HCT116 (cell line): Measurements from ENCODE around the gene IL37. TPM values are rescaled to one million over a fixed set of nuclear protein-coding genes. Genes with fewer than 3 reads are reported as not detected.

Source experiments
- ATAC-seq: fragments of 200-7000 bp; cut with Tn5 transposase; 2 replicates; pipeline ENCODE4 v1.9.1; 2020; ENCODE audit warnings: mild to moderate bottlenecking, moderate library complexity
- BruUV-seq: library from RNA; stranded (reverse); fragments of 400-500 nt; replicated peaks from 2 replicates; lab custom pipeline; 2021; lab: Mats Ljungman, UMichigan
- CTCF ChIA-PET: fragments of 300-600 bp; sonication (Branson Sonifier 250); formaldehyde crosslinking; loops from one replicate; lab custom pipeline; 2021; ENCODE audit warnings: antibody characterized with exemption; lab: Charles Lee
- POLR2A ChIA-PET: fragments of 300-600, 350-600 bp; sonication (Branson Sonifier 250); formaldehyde crosslinking; loops from one replicate; lab custom pipeline; 2021; ENCODE audit warnings: antibody characterized with exemption; lab: Charles Lee
- RAD21 ChIA-PET, 2 experiments: fragments of 300-600 bp; sonication (Branson Sonifier 250); formaldehyde crosslinking; loops; one replicate each; lab custom pipeline; 2023; ENCODE audit warnings: low total read pairs in 2 of 2; ENCODE audit not compliant: uncharacterized antibody in 2 of 2, unreplicated experiment in 2 of 2, low non-redundant PET in 1 of 2; lab: Charles Lee
- DNase-seq: peaks from one replicate; pipeline ENCODE4 v3.0.0-alpha.2; 2010; ENCODE audit warnings: low read depth, low spot score
- H2AFZ ChIP-seq: fragments of 200-600 bp; shearing (Covaris generic), sonication (generic); 2 replicates; pipeline ENCODE4 v1.6.1; 2017; ENCODE audit warnings: low read depth, mixed run types, mixed read lengths, antibody characterized with exemption, low read length; ENCODE audit not compliant: poor library complexity, severe bottlenecking
- H3K27ac ChIP-seq: 2 replicates; pipeline ENCODE4 v1.5.1; 2012; ENCODE audit warnings: low read depth, low read length
- H3K27me3 ChIP-seq: fragments of 200-600 bp; sonication (generic); 2 replicates; pipeline ENCODE4 v1.6.1; 2016; ENCODE audit warnings: mixed run types, low read length, mixed read lengths; ENCODE audit not compliant: insufficient read depth
- H3K36me3 ChIP-seq, 2 experiments: fragments of 200-500 bp in 1 of 2; fragments of 200-600 bp in 1 of 2; sonication (Bioruptor generic) in 1 of 2; sonication (generic) in 1 of 2; 2 replicates each; pipeline versions ENCODE4 v1.5.1 to v1.6.1; 2014 to 2016; ENCODE audit warnings: low read length in 2 of 2, inconsistent platforms in 1 of 2, mixed read lengths in 1 of 2, mixed run types in 1 of 2; ENCODE audit not compliant: insufficient read depth in 2 of 2, control insufficient read depth in 1 of 2
- H3K4me1 ChIP-seq, 2 experiments: fragments of 200-600 bp in 1 of 2; sonication (generic) in 1 of 2; 2 replicates each; pipeline versions ENCODE4 v1.5.1 to v1.6.1; 2012 to 2017; ENCODE audit warnings: low read length in 2 of 2, inconsistent platforms in 1 of 2, mild to moderate bottlenecking in 1 of 2, mixed read lengths in 1 of 2, mixed run types in 1 of 2, moderate library complexity in 1 of 2; ENCODE audit not compliant: insufficient read depth in 2 of 2, control insufficient read depth in 1 of 2
- H3K4me2 ChIP-seq: fragments of 200-600 bp; sonication (generic); 2 replicates; pipeline ENCODE4 v1.6.1; 2017; ENCODE audit warnings: mixed run types, low read length, mixed read lengths
- H3K4me3 ChIP-seq, 2 experiments: fragments of 200-600 bp in 1 of 2; sonication (generic) in 1 of 2; replicated peaks in 1 of 2; 2 replicates each; pipeline ENCODE4 v1.5.1; 2011 to 2016; ENCODE audit warnings: low read length in 2 of 2, control low read depth in 1 of 2, low read depth in 1 of 2, mild to moderate bottlenecking in 1 of 2, mixed read lengths in 1 of 2, mixed run types in 1 of 2
- H3K79me2 ChIP-seq: fragments of 200-600 bp; sonication (generic); 2 replicates; pipeline ENCODE4 v1.6.1; 2017; ENCODE audit warnings: mild to moderate bottlenecking, mixed run types, low read length, moderate library complexity, mixed read lengths; ENCODE audit not compliant: insufficient read depth
- H3K9ac ChIP-seq: fragments of 200-600 bp; sonication (generic); 2 replicates; pipeline ENCODE4 v1.6.1; 2016; ENCODE audit warnings: low read length, mixed read lengths
- H3K9me2 ChIP-seq: fragments of 200-600 bp; sonication (generic), shearing (Covaris generic); 2 replicates; pipeline ENCODE4 v1.6.1; 2017; ENCODE audit warnings: mixed run types, mild to moderate bottlenecking, moderate library complexity; ENCODE audit not compliant: insufficient read depth
- H3K9me3 ChIP-seq, 2 experiments: fragments of 200-500 bp in 1 of 2; fragments of 200-600 bp in 1 of 2; sonication (Bioruptor generic) in 1 of 2; sonication (generic) in 1 of 2; 2 replicates each; pipeline ENCODE4 v1.6.1; 2014 to 2017; ENCODE audit warnings: low read length in 2 of 2, mixed read lengths in 2 of 2, inconsistent platforms in 1 of 2, low read depth in 1 of 2, mild to moderate bottlenecking in 1 of 2, mixed run types in 1 of 2, moderate library complexity in 1 of 2; ENCODE audit not compliant: control insufficient read depth in 1 of 2, insufficient read depth in 1 of 2
- H4K20me1 ChIP-seq: fragments of 200-600 bp; sonication (generic), shearing (Covaris generic); 2 replicates; pipeline ENCODE4 v1.6.1; 2017; ENCODE audit warnings: mixed run types, mild to moderate bottlenecking, moderate library complexity; ENCODE audit not compliant: insufficient read depth
- CBX3 ChIP-seq: IDR thresholded peaks from 2 replicates; pipeline ENCODE4 v1.6.1; 2012; ENCODE audit warnings: low read depth
- CTCF ChIP-seq, 3 experiments: fragments of 200-600 bp in 1 of 3; sonication (generic) in 1 of 3; IDR thresholded peaks in 2 of 3; conservative IDR thresholded peaks in 1 of 3; 2 replicates each; pipeline ENCODE4 v1.5.1; 2012 to 2017; ENCODE audit warnings: low read depth in 2 of 3, low read length in 2 of 3, antibody characterized with exemption in 1 of 3, borderline replicate concordance in 1 of 3, control low read depth in 1 of 3, mild to moderate bottlenecking in 1 of 3, mixed read lengths in 1 of 3, mixed run types in 1 of 3, moderate library complexity in 1 of 3; ENCODE audit not compliant: insufficient read depth in 1 of 3
- ELF1 ChIP-seq: IDR thresholded peaks from 2 replicates; pipeline ENCODE4 v1.6.1; 2012; ENCODE audit warnings: low read depth, borderline replicate concordance
- EZH2 ChIP-seq: fragments of 200-600 bp; sonication (generic); IDR thresholded peaks from 2 replicates; pipeline ENCODE4 v1.6.1; 2017; ENCODE audit warnings: antibody characterized with exemption, mixed run types
- EZH2phosphoT487 ChIP-seq: fragments of 200-600 bp; IDR thresholded peaks from 2 replicates; pipeline ENCODE4 v1.6.1; 2018; ENCODE audit warnings: antibody characterized with exemption, borderline replicate concordance
- JUND ChIP-seq: IDR thresholded peaks from 2 replicates; pipeline ENCODE4 v1.6.1; 2012
- MAX ChIP-seq: IDR thresholded peaks from 2 replicates; pipeline ENCODE4 v1.6.1; 2012
- POLR2A ChIP-seq: IDR thresholded peaks from 2 replicates; pipeline ENCODE4 v1.7.0; 2011; ENCODE audit warnings: borderline replicate concordance; ENCODE audit not compliant: insufficient read depth, insufficient read length; ENCODE audit errors: extremely low read depth
- POLR2AphosphoS5 ChIP-seq: IDR thresholded peaks from 2 replicates; pipeline ENCODE4 v1.6.1; 2011; ENCODE audit warnings: mild to moderate bottlenecking, low read depth, low read length, moderate library complexity
- RAD21 ChIP-seq: IDR thresholded peaks from 2 replicates; pipeline ENCODE4 v1.6.1; 2012; ENCODE audit warnings: low read depth, mild to moderate bottlenecking
- REST ChIP-seq: IDR thresholded peaks from 2 replicates; pipeline ENCODE4 v1.6.1; 2012; ENCODE audit warnings: low read depth
- SP1 ChIP-seq: IDR thresholded peaks from 2 replicates; pipeline ENCODE4 v1.6.1; 2012; ENCODE audit warnings: low read depth
- SRF ChIP-seq: IDR thresholded peaks from 2 replicates; pipeline ENCODE4 v1.6.1; 2012; ENCODE audit warnings: low read depth
- TCF7L2 ChIP-seq: IDR thresholded peaks from 2 replicates; pipeline ENCODE4 v1.7.0; 2011; ENCODE audit warnings: borderline replicate concordance, inconsistent platforms; ENCODE audit not compliant: insufficient read depth, insufficient read length; ENCODE audit errors: extremely low read depth
- YY1 ChIP-seq: IDR thresholded peaks from 2 replicates; pipeline ENCODE4 v1.6.1; 2011; ENCODE audit warnings: low read length, low read depth, moderate library complexity, mild to moderate bottlenecking; ENCODE audit not compliant: insufficient replicate concordance; ENCODE audit errors: extremely low read depth
- ZBTB33 ChIP-seq: IDR thresholded peaks from 2 replicates; pipeline ENCODE4 v1.6.1; 2011; ENCODE audit warnings: mild to moderate bottlenecking, low read length, moderate library complexity; ENCODE audit not compliant: insufficient replicate concordance; ENCODE audit errors: extremely low read depth
- ZFX ChIP-seq: fragments of 450-650 bp; IDR thresholded peaks from 2 replicates; pipeline ENCODE4 v1.6.1; 2017
- ZNF274 ChIP-seq: fragments of 200-500 bp; sonication (Bioruptor generic); IDR thresholded peaks from 2 replicates; pipeline ENCODE4 v1.6.1; 2014; ENCODE audit warnings: mild to moderate bottlenecking, low read depth, low read length, inconsistent platforms
- intact Hi-C: fragments of 100-400 bp; cut with micrococcal nuclease; formaldehyde crosslinking; loops from 2 replicates; pipeline ENCODE4 v1.10.0; 2022
- total RNA-seq: library from RNA; stranded (reverse); gene quantifications from one replicate; pipeline ENCODE4 v1.2.1, GENCODE V29; 2021; ENCODE audit not compliant: unreplicated experiment

The IL37 gene
- total RNA-seq, 1 experiment from 2014 or later: not detected

- no peak overlapping the region for H3K27ac ChIP-seq
- no TSS peak for BruUV-seq
- H3K4me3 ChIP-seq: no peak overlapping the region
- TF ChIP-seq ZNF274 (no peak), EZH2phosphoT487 (no peak), ZFX (no peak), CBX3 (no peak), CTCF (IDR thresholded peaks at IDR 0.05 in 2 of 3, conservative IDR thresholded peaks at IDR 0.05 in 1 of 3; ENCODE audit: borderline replicate concordance in 1 of 3, insufficient read depth in 1 of 3, low read depth in 2 of 3, low read length in 2 of 3) (no peak), POLR2AphosphoS5 (no peak), RAD21 (no peak), POLR2A (no peak), EZH2 (no peak), SRF (no peak), MAX (no peak), JUND (no peak), ZBTB33 (no peak), ELF1 (no peak), REST (no peak), SP1 (no peak), TCF7L2 (no peak), YY1 (no peak)
- POLR2A ChIA-PET: no interaction called here
- H3K9ac ChIP-seq: no peak overlapping the region
- ATAC-seq (no peak), DNase-seq (no peak)
- H3K36me3 ChIP-seq: no peaks in the 10 kb centered on the region
- RAD21 ChIA-PET: interaction anchor here in 1 of 2 experiments (1.5 to 2.3 kb wide), 2 partner anchors 194 to 216 kb away, joined by 8 to 11 read pairs; no protein-coding TSS in a partner anchor
- no peak overlapping the region for H2AFZ ChIP-seq
- CTCF ChIA-PET: interaction anchor here (1.0 to 4.8 kb wide), 19 partner anchors 11 to 317 kb away, joined by 3 to 86 read pairs (median 8); partner anchors contain the start of gene SLC20A1
- no peaks in the 10 kb centered on the region for H4K20me1 ChIP-seq
- no peaks in the 10 kb centered on the region for H3K79me2 ChIP-seq
- no peaks in the 10 kb centered on the region for H3K27me3 ChIP-seq
- H3K9me3 ChIP-seq: peaks cover 6 to 10% of the 10 kb centered on the region in 2 experiments; a peak in 3 of 4 replicates
- intact Hi-C loops: no loop called here
- H3K4me1 ChIP-seq: peaks cover 5 to 17% of the 10 kb centered on the region in 2 experiments
- no peaks in the 10 kb centered on the region for H3K9me2 ChIP-seq
- no peak overlapping the region for H3K4me2 ChIP-seq
These were observed 31.7 kb downstream of the IL37 start for GRCh38 chr2:112942654-112943002.
